ENCODE measurements around the gene DHX34. TPM values are rescaled to one million over a fixed set of nuclear protein-coding genes. Genes with fewer than 3 reads are reported as not detected.
"Not testable (repeated sequence)": the region's sequence is repeated elsewhere in the genome, so short reads cannot be mapped to it uniquely, and the experiment has no call there.

Gene DHX34
- total and polyA plus RNA-seq, 4 experiments from 2014 or later, result 1.7 to 27.3 (median 17.0) TPM

- Mint-ChIP-seq H3K27ac (no peak overlapping the region), H3K9me3 (peaks cover 0 to 2% (median 0%) of the 10 kb centered on the region in 8 donors), H3K36me3 (no peaks in the 10 kb centered on the region), H3K4me1 (no peaks in the 10 kb centered on the region), H3K27me3 (peaks cover 18% of the 10 kb centered on the region in 2 donors), H3K4me3 (no peak overlapping the region)
- no peaks in the 10 kb centered on the region for H3K4me1 ChIP-seq (ENCODE audit: insufficient read depth, low read length)
- no peaks in the 10 kb centered on the region for H3K9me3 ChIP-seq (ENCODE audit: control insufficient read depth in 1 of 2, low read length in 2 of 2)
- no peak for DNase-seq
- no peaks in the 10 kb centered on the region for H3K36me3 ChIP-seq (ENCODE audit: insufficient read depth, low read length)
- intact Hi-C loops (cut with micrococcal nuclease), result no loop called here
- ChIA-PET POLR2A (ENCODE audit: partially characterized antibody) (no interaction called here), CTCF (ENCODE audit: partially characterized antibody) (no interaction called here)
- H3K27me3 ChIP-seq (ENCODE audit: insufficient read depth, low read length), result no peaks in the 10 kb centered on the region
- no peak overlapping the region for H3K4me3 ChIP-seq (ENCODE audit: low read length in 2 of 2)
- H3K27ac ChIP-seq (ENCODE audit: low read depth, low read length), result no peak overlapping the region
Measured at GRCh38 chr19:47324502-47324901, 24.6 kb upstream of the DHX34 start.

- peaks cover 4% of the 10 kb centered on the region for H3K4me1 ChIP-seq (ENCODE audit: insufficient read depth, low read length)
- no peak overlapping the region for H3K4me3 ChIP-seq (ENCODE audit: low read length in 2 of 2)
- no peaks in the 10 kb centered on the region for H3K27me3 ChIP-seq (ENCODE audit: insufficient read depth, low read length)
- no peak for DNase-seq
- Mint-ChIP-seq H3K4me1 (peaks cover 1 to 5% (median 4%) of the 10 kb centered on the region in 4 donors), H3K27ac (peak overlapping the region in 1 of 7 donors; percentile 8), H3K4me3 (no peak overlapping the region), H3K27me3 (peaks cover 1 to 3% of the 10 kb centered on the region in 2 donors), H3K9me3 (no peaks in the 10 kb centered on the region), H3K36me3 (no peaks in the 10 kb centered on the region)
- ChIA-PET CTCF (ENCODE audit: partially characterized antibody) (interaction anchor here (0.7 kb wide), 1 partner anchor 34 kb away, joined by 3 read pairs; no protein-coding TSS in a partner anchor), POLR2A (ENCODE audit: partially characterized antibody) (no interaction called here)
- no peaks in the 10 kb centered on the region for H3K36me3 ChIP-seq (ENCODE audit: insufficient read depth, low read length)
- intact Hi-C loops (cut with micrococcal nuclease), result no loop called here
- H3K27ac ChIP-seq (ENCODE audit: low read depth, low read length), result no peak overlapping the region
- H3K9me3 ChIP-seq (ENCODE audit: control insufficient read depth in 1 of 2, low read length in 2 of 2), result no peaks in the 10 kb centered on the region
Measured at GRCh38 chr19:47330466-47330869, 18.6 kb upstream of the DHX34 start.

DNA sequence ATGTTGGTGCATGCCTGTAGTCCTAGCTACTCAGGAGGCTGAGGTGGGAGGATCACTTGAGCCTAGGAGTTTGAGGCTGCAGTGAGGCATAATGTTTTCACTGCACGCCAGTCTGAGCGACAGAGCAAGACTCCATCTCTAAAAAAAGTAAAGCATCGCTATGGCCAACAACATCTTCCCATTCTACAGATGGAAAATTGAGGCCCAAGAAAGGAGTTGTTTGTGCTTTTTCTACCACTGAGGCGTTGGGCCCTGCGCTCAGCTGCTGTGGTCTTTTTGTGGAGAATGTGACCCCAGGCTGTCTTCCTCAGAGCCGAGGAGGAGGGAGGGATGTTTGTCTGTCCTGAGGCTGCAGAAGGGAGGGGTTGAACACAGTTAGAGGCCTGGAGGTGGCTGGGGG lies 17.6 kb upstream of the DHX34 start:
- DNase-seq, result no peak
- Mint-ChIP-seq H3K4me1 (peaks cover 5 to 15% (median 12%) of the 10 kb centered on the region in 4 donors), H3K27me3 (no peaks in the 10 kb centered on the region), H3K27ac (peak overlapping the region in 1 of 7 donors; percentile 51), H3K36me3 (no peaks in the 10 kb centered on the region), H3K9me3 (no peaks in the 10 kb centered on the region), H3K4me3 (no peak overlapping the region)
- Histone ChIP-seq H3K4me1 (ENCODE audit: insufficient read depth, low read length) (peaks cover 13% of the 10 kb centered on the region), H3K4me3 (ENCODE audit: low read length in 2 of 2) (no peak overlapping the region), H3K27me3 (ENCODE audit: insufficient read depth, low read length) (no peaks in the 10 kb centered on the region), H3K36me3 (ENCODE audit: insufficient read depth, low read length) (no peaks in the 10 kb centered on the region), H3K9me3 (ENCODE audit: control insufficient read depth in 1 of 2, low read length in 2 of 2) (no peaks in the 10 kb centered on the region), H3K27ac (ENCODE audit: low read depth, low read length) (no peak overlapping the region)
- CTCF ChIA-PET (ENCODE audit: partially characterized antibody), result no interaction called here
- intact Hi-C loops (cut with micrococcal nuclease), result no loop called here
- POLR2A ChIA-PET (ENCODE audit: partially characterized antibody), result no interaction called here

- no peaks in the 10 kb centered on the region for H3K36me3 Mint-ChIP-seq
- no peaks in the 10 kb centered on the region for H3K9me3 ChIP-seq (ENCODE audit: control insufficient read depth in 1 of 2, low read length in 2 of 2)
- peaks cover 8 to 20% (median 16%) of the 10 kb centered on the region in 4 donors for H3K4me1 Mint-ChIP-seq
- peak within 1 kb of the TSS in 2 of 7 donors; percentile 64 to 68 for H3K27ac Mint-ChIP-seq
- H3K4me3 ChIP-seq (ENCODE audit: low read length in 2 of 2), result no peak within 1 kb of the TSS
- ChIA-PET CTCF (ENCODE audit: partially characterized antibody) (interaction anchor here (0.9 kb wide), 1 partner anchor 17 kb away, joined by 3 read pairs; no protein-coding TSS in a partner anchor), POLR2A (ENCODE audit: partially characterized antibody) (no interaction called here)
- no peaks in the 10 kb centered on the region for H3K36me3 ChIP-seq (ENCODE audit: insufficient read depth, low read length)
- no peak within 1 kb of the TSS for H3K4me3 Mint-ChIP-seq
- H3K27me3 ChIP-seq (ENCODE audit: insufficient read depth, low read length), result no peaks in the 10 kb centered on the region
- peaks cover 18% of the 10 kb centered on the region for H3K4me1 ChIP-seq (ENCODE audit: insufficient read depth, low read length)
- no peak for DNase-seq
- no peak within 1 kb of the TSS for H3K27ac ChIP-seq (ENCODE audit: low read depth, low read length)
- intact Hi-C loops (cut with micrococcal nuclease), result no loop called here
- H3K27me3 Mint-ChIP-seq, result no peaks in the 10 kb centered on the region
- no peaks in the 10 kb centered on the region for H3K9me3 Mint-ChIP-seq
Measured at GRCh38 chr19:47331931-47332547, 17.1 kb upstream of the DHX34 start, which contains the start of gene C5AR2. Gene C5AR2 (plus strand): TSS chr19:47332175. CDS start chr19:47340800, 8,625 bp downstream.

GRCh38 chr19:47336765-47337718 lies 12.1 kb upstream of the DHX34 start:
- H3K4me3 ChIP-seq (ENCODE audit: low read length in 2 of 2); H3K27ac ChIP-seq (ENCODE audit: low read depth, low read length); H3K36me3 Mint-ChIP-seq; H3K9me3 Mint-ChIP-seq; H3K27me3 ChIP-seq (ENCODE audit: insufficient read depth, low read length); H3K36me3 ChIP-seq (ENCODE audit: insufficient read depth, low read length); H3K9me3 ChIP-seq (ENCODE audit: control insufficient read depth in 1 of 2, low read length in 2 of 2); intact Hi-C loops (cut with micrococcal nuclease); H3K27me3 Mint-ChIP-seq: not testable (repeated sequence)
- H3K4me1 Mint-ChIP-seq, result peaks cover 8 to 27% (median 16%) of the 10 kb centered on the region in 4 donors
- H3K4me3 Mint-ChIP-seq, result peak overlapping the region; percentile 28 to 72 (median 68)
- peak overlapping the region in 5 of 7 donors; percentile 48 to 95 (median 86) for H3K27ac Mint-ChIP-seq
- peak in 3 of 5 donors; percentile 13 to 36 (median 35) for DNase-seq
- peaks cover 20% of the 10 kb centered on the region for H3K4me1 ChIP-seq (ENCODE audit: insufficient read depth, low read length)
- CTCF ChIA-PET (ENCODE audit: partially characterized antibody), result interaction anchor here (1.0 to 6.9 kb wide), 3 partner anchors 10 to 54 kb away, joined by 3 to 58 read pairs (median 10); partner anchors contain the start of gene DHX34
- POLR2A ChIA-PET (ENCODE audit: partially characterized antibody), result interaction anchor here (4.2 kb wide), 1 partner anchor 12 kb away, joined by 49 read pairs; the partner anchor contains the start of gene DHX34

- H3K4me1 ChIP-seq (ENCODE audit: insufficient read depth, low read length), result peaks cover 20% of the 10 kb centered on the region
- Mint-ChIP-seq H3K9me3 (no peaks in the 10 kb centered on the region), H3K4me3 (no peak overlapping the region), H3K4me1 (peaks cover 8 to 27% (median 16%) of the 10 kb centered on the region in 4 donors), H3K27me3 (no peaks in the 10 kb centered on the region), H3K36me3 (peaks cover 0 to 4% of the 10 kb centered on the region in 2 donors), H3K27ac (peak overlapping the region in 4 of 7 donors; percentile 16 to 74 (median 48))
- H3K4me3 ChIP-seq (ENCODE audit: low read length in 2 of 2), result no peak overlapping the region
- intact Hi-C loops (cut with micrococcal nuclease), result no loop called here
- H3K36me3 ChIP-seq (ENCODE audit: insufficient read depth, low read length), result no peaks in the 10 kb centered on the region
- POLR2A ChIA-PET (ENCODE audit: partially characterized antibody), result interaction anchor here (1.3 kb wide), 1 partner anchor 9 kb away, joined by 4 read pairs; no protein-coding TSS in a partner anchor
- no peak for DNase-seq
- CTCF ChIA-PET (ENCODE audit: partially characterized antibody), result interaction anchor here (6.9 kb wide), 1 partner anchor 10 kb away, joined by 58 read pairs; the partner anchor contains the start of gene DHX34
- no peaks in the 10 kb centered on the region for H3K27me3 ChIP-seq (ENCODE audit: insufficient read depth, low read length)
- no peak overlapping the region for H3K27ac ChIP-seq (ENCODE audit: low read depth, low read length)
- H3K9me3 ChIP-seq (ENCODE audit: control insufficient read depth in 1 of 2, low read length in 2 of 2), result no peaks in the 10 kb centered on the region
Measured at GRCh38 chr19:47339196-47339880, 9.8 kb upstream of the DHX34 start.
